LNCAP (cell line): ENCODE data around the gene BDKRB2.

ENCODE experiments used
- TF ChIP-seq, protein P1 (sequence below): fragments of 450-650 bp; IDR thresholded peaks from 2 replicates; pipeline ENCODE4 v1.5.1; 2017; ENCODE audit warnings: mild to moderate bottlenecking

The BDKRB2 gene

DNA sequence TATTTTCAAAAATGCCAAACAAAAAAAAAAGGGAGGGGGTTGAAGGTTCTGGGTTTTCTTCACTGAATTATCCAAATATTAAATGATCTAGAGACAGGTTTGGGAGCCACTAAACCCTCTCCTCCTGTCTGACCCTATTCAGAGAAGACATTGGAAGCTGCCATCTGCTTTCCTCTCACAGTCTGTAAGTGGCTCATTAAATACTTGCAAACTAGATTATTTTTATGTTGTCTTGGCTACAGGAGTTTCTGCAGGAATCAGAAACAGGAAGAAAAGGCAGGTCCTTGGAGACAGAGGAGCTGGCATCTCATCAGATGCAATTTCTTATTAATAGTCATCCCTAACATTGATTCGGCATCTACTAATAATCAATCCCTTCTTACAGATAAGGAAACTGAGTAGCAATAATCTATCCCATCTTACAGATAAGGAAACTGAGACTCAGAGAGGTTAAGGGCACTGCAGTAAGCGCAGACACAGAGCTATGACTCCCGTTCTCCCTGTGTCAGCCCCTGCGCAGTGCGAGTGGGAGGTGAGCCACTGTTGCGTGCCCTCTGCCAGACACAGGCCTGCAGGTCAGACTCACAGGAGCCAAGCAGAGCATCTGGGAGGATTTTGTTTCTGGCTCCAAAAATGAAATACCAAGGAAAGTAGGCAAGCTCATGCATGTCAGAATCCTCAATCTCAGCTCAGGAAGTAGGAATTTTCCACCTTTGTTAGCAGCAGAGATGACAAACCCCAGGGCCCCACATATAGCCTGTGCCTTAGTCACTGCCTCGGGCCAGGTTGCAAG, 11.0 kb downstream of the BDKRB2 start:
- TF ChIP-seq, protein P1, sequence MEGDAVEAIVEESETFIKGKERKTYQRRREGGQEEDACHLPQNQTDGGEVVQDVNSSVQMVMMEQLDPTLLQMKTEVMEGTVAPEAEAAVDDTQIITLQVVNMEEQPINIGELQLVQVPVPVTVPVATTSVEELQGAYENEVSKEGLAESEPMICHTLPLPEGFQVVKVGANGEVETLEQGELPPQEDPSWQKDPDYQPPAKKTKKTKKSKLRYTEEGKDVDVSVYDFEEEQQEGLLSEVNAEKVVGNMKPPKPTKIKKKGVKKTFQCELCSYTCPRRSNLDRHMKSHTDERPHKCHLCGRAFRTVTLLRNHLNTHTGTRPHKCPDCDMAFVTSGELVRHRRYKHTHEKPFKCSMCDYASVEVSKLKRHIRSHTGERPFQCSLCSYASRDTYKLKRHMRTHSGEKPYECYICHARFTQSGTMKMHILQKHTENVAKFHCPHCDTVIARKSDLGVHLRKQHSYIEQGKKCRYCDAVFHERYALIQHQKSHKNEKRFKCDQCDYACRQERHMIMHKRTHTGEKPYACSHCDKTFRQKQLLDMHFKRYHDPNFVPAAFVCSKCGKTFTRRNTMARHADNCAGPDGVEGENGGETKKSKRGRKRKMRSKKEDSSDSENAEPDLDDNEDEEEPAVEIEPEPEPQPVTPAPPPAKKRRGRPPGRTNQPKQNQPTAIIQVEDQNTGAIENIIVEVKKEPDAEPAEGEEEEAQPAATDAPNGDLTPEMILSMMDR = no peak

DNA sequence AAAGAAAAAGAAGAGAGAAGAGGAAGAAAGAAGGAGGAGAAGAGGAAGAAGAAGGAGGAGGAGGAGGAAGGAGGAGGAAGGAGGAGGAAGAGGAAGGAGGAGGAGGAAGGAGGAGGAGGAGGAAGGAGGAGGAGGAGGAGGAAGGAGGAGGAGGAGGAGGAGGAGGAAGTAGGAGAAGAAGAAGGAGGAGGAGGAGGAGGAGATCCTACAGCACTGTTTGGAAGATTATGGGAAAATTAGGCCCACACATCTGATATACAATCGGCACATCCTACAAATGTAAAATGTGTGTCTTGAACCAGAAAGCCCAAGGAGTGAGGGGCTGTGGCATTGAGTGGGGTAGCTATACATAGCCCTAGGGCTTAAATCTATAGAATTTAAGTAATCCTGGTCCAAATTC, 12.0 kb downstream of the BDKRB2 start:
- TF ChIP-seq, protein P1 = no peak

DNA sequence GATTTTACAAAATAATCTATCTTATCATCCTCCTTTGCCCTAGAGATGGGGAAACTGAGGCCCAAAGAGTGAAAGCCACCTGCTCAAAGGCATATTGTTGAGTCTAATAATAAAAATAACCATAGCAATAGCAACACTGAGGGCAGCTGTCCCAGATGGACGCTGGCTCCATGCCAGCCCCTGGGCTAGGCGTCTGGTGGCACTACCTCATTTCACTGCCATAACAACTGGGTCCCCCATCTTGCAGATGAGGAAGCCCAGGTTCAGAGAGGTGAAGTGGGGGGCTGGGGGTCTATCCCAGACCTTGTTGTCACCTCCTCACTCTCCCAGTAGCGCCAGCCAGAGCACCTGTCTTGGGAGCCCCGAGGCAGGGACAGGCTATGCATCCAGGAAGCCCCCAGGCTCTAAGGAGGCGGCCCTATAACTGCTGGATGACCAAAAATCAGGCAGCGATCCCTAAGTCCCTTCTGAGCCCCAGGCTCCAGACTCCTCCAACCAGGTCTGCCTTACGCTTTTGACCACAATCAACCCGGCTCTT, 12.8 kb downstream of the BDKRB2 start:
- TF ChIP-seq, protein P1 = no peak

DNA sequence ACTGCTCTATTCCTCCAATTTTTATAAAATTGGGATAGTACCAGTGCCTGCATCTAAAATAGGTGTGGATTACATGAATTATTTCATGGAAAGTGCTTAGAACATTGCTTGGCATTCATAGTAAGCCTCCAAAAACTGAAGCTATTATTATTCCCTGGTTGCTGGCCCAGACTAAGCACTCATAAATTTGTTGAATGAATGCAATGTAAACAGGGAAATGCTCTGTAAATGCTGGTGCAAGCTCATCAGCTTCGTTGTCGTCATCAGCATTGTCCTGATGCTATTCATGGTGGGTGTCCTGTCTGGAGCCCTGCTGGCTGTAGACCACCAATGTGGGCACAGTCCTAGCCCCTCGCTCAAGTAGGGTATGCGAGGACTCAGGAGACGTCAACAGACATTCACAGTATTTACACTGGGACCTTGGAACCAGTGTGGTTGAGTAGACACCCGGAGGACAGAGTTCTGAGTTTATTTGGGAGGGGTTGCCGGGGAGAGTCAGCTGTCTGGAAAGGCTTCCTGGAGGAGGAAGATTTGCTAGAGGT, 16.5 kb downstream of the BDKRB2 start:
- TF ChIP-seq, protein P1 = no peak

DNA sequence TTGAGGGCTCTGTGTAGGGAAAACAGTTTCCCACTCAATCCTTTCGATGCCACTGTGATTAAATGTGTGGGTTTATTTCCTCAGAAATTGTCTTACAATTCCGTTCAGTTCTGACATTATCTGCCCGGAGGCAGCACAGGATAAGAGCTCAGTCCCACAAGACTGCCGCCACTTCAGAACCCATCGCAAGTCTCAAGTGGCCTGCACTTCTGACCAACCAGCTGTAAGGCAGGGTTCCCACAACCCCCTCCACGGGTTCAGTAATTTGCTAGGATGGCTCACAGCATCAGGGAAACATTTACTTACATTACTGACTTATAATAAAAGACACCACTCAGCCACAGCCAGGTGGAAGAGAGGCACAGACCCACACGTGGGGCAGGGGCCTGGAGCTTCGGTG, 17.2 kb downstream of the BDKRB2 start:
- TF ChIP-seq, protein P1 = no peak

DNA sequence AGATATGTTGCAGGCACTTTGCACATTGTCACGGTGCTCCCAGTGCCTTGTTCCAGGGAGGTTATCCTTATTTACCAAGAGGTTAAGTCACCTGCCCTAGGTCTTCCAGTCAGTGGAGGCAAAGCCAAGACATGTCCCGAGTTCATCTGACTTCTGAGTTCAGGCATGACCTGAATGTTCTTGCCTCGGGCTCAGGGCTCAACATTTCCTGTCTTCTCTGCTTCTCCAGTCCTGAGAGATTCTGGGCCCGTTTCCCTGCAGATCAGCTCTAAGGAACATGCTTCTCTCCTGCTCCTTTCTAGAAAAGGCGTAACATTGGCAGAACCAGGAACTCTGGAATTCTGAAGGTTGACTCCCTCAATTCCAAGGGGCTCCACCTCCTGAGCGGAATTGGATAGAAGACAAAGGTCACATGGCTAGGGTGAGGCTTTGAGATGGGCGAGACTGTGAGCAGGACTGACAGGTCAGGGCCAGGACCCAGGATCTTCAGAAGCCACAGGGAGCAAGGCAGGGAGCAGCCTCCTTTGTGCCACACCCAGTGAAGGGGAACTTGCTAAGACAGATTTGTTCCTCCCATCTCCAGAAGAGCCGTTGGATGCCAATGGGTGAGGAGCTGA, 19.9 kb downstream of the BDKRB2 start:
- TF ChIP-seq, protein P1 = no peak

DNA sequence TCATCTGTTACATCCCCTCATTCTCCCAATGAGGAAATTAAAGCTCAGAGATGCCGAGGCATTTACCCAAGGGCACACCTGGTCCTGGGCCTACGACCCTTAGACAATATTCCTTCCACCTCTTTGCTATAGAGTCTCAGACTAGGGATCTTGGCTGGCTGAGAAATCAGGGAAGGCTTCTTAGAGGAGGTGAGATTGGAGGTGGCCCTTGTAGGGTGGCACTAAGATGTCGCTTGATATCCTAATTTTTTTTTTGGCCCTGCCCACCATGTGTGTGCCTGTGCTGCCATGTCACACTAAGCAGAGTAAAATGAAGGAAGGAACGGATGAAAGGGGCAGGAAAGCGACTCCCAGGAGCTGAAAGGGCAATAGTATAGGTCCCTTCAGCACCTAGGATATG, 20.6 kb downstream of the BDKRB2 start:
- TF ChIP-seq, protein P1 = no peak
